ENCODE measurements around the gene GOLM1. TPM values are rescaled to one million over a fixed set of nuclear protein-coding genes. Genes with fewer than 3 reads are reported as not detected.

GOLM1 gene
- total and polyA plus RNA-seq, 2 donors (not counting 3 experiments of a cell fraction or from before 2014, with no cell fraction given), result 49.8 to 108 TPM

- peak; percentile 10 for DNase-seq (ENCODE audit: low read depth, low spot score)
These were observed 58.0 kb downstream of the GOLM1 start for GRCh38 chr9:86041311-86041741.

GRCh38 chr9:86040861-86041155 is 58.5 kb downstream of the GOLM1 start:
- CTCF ChIA-PET, result no interaction called here
- H3K9me3 ChIP-seq (replicated peaks; ENCODE audit: control insufficient read depth, insufficient read depth, low read length), result no peaks in the 10 kb centered on the region
- no peak overlapping the region for H3K4me3 ChIP-seq (replicated peaks in 1 of 3; ENCODE audit: insufficient read depth in 1 of 3, low read depth in 1 of 3, low read length in 3 of 3)
- no TSS peak for BruUV-seq (replicated peaks)
- no peaks in the 10 kb centered on the region for H3K79me2 ChIP-seq (ENCODE audit: control insufficient read depth, insufficient read depth, low read length)
- intact Hi-C loops (cut with micrococcal nuclease) (no loop called here), dilution Hi-C loops (cut with MboI; ENCODE audit: extremely low pct_ligation_motif_present, low sequenced_read_pairs) (no loop called here)
- POLR2A ChIA-PET, result no interaction called here
- H3K27me3 ChIP-seq (ENCODE audit: control insufficient read depth in 2 of 2, insufficient read depth in 2 of 2, low read length in 2 of 2), result no peaks in the 10 kb centered on the region
- H3K4me1 ChIP-seq (ENCODE audit: control insufficient read depth, extremely low read depth, insufficient read depth, low read length), result no peaks in the 10 kb centered on the region
- TF ChIP-seq POLR2A (IDR thresholded peaks at IDR 0.05; ENCODE audit: low read depth, low read length), result no peak
- FAIRE-seq (no peak), DNase-seq (ENCODE audit: low read depth, low spot score) (no peak)
- no peak overlapping the region for H3K27ac ChIP-seq (ENCODE audit: insufficient read depth, low read depth, low read length)
- H3K4me2 ChIP-seq (ENCODE audit: insufficient read depth, low read length), result no peak overlapping the region
- H3K9me1 ChIP-seq (replicated peaks; ENCODE audit: control insufficient read depth, extremely low read depth, insufficient read depth, low read length), result no peaks in the 10 kb centered on the region
- H3K9ac ChIP-seq (replicated peaks; ENCODE audit: extremely low read depth, insufficient read depth, low read length), result no peak overlapping the region
- H2AFZ ChIP-seq (ENCODE audit: low read depth, low read length), result no peak overlapping the region
- peaks cover 3 to 6% of the 10 kb centered on the region in 2 experiments for H3K36me3 ChIP-seq (ENCODE audit: control insufficient read depth in 2 of 2, extremely low read depth in 1 of 2, insufficient read depth in 2 of 2, low read length in 2 of 2)
- no peaks in the 10 kb centered on the region for H4K20me1 ChIP-seq (replicated peaks; ENCODE audit: control insufficient read depth, extremely low read depth, insufficient read depth, low read length)

More at GRCh38 chr9:86041311-86041741, 58.0 kb downstream of the GOLM1 start:
- BruUV-seq (replicated peaks), result no TSS peak
- H4K20me1 ChIP-seq (replicated peaks; ENCODE audit: control insufficient read depth, extremely low read depth, insufficient read depth, low read length), result no peaks in the 10 kb centered on the region
- no peak overlapping the region for H3K9ac ChIP-seq (replicated peaks; ENCODE audit: extremely low read depth, insufficient read depth, low read length)
- H3K9me1 ChIP-seq (replicated peaks; ENCODE audit: control insufficient read depth, extremely low read depth, insufficient read depth, low read length), result no peaks in the 10 kb centered on the region
- no peaks in the 10 kb centered on the region for H3K4me1 ChIP-seq (ENCODE audit: control insufficient read depth, extremely low read depth, insufficient read depth, low read length)
- H3K4me3 ChIP-seq (replicated peaks in 1 of 3; ENCODE audit: insufficient read depth in 1 of 3, low read depth in 1 of 3, low read length in 3 of 3), result no peak overlapping the region
- intact Hi-C loops (cut with micrococcal nuclease), result no loop called here
- peaks cover 3% of the 10 kb centered on the region in 2 experiments for H3K36me3 ChIP-seq (ENCODE audit: control insufficient read depth in 2 of 2, extremely low read depth in 1 of 2, insufficient read depth in 2 of 2, low read length in 2 of 2)
- no peaks in the 10 kb centered on the region for H3K27me3 ChIP-seq (ENCODE audit: control insufficient read depth in 2 of 2, insufficient read depth in 2 of 2, low read length in 2 of 2)
- no peak overlapping the region for H3K27ac ChIP-seq (ENCODE audit: insufficient read depth, low read depth, low read length)
- FAIRE-seq, result no peak
- H3K79me2 ChIP-seq (ENCODE audit: control insufficient read depth, insufficient read depth, low read length), result no peaks in the 10 kb centered on the region
- no peak overlapping the region for H2AFZ ChIP-seq (ENCODE audit: low read depth, low read length)
- dilution Hi-C loops (cut with MboI; ENCODE audit: extremely low pct_ligation_motif_present, low sequenced_read_pairs), result no loop called here
- no peaks in the 10 kb centered on the region for H3K9me3 ChIP-seq (replicated peaks; ENCODE audit: control insufficient read depth, insufficient read depth, low read length)
- CTCF ChIA-PET, result no interaction called here
- H3K4me2 ChIP-seq (ENCODE audit: insufficient read depth, low read length), result no peak overlapping the region
- TF ChIP-seq MAX (IDR thresholded peaks at IDR 0.05; ENCODE audit: insufficient read depth, insufficient read length) (no peak), POLR2A (IDR thresholded peaks at IDR 0.05; ENCODE audit: low read depth, low read length) (no peak)
- POLR2A ChIA-PET, result no interaction called here
